H54 (cell line): ENCODE results near the gene SPO11.

Source experiments
- DNase-seq: peaks from one replicate; pipeline ENCODE4 v3.0.0; 2011; ENCODE audit warnings: low spot score, mixed read lengths; ENCODE audit not compliant: insufficient read length
- FAIRE-seq: peaks from 3 replicates; lab custom pipeline; 2011; peaks lifted over from hg19 to GRCh38; lab: Jason Lieb, UNC
- POLR2A ChIP-seq: IDR thresholded peaks from 2 replicates; pipeline ENCODE4 v1.6.1; 2011; ENCODE audit warnings: low read depth, mild to moderate bottlenecking, low read length

The SPO11 gene

DNA sequence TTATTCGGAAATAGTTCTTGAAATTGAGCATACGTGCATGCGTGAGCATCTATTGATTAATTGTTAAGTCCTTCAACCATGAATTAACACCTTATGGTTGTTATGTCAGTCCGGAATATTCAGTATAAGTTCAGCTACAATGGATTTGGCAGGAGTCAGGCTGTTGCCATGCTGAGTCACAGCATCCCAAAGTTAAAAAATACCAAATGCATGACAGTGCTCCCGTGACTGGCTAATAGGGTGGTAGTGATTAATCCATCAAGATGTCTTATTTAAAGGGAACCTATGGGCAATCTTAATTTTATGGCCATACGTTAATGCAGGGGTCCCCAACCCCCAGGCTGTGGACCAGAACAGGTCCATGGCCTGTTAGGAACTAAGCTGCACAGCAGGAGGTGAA is 31.9 kb downstream of the SPO11 start:
- peak; percentile 56 for DNase-seq

DNA sequence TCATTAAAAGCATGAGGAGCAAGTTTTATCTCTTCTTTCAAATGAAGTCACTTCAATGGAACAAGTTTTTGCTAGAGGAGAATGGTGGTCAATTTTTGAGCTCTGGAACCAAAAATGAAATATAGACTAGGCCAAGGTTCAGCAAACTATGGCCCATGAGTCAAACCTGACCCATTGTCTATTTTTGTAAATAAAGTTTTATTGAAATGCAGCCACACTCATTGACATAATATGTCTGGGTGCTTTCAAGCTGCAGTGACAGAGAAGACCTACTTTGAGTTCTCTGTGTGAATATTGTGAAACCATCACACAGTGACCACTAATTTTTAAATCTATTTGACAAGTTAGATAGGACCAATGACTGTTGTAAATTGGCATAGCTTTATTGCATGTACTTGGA is 34.8 kb downstream of the SPO11 start:
- no peak for FAIRE-seq
- DNase-seq = no peak
- no peak for TF ChIP-seq POLR2A

More for the DNA sequence above, 31.9 kb downstream of the SPO11 start:
- TF ChIP-seq POLR2A = no peak
- FAIRE-seq = peak; percentile 89

DNA sequence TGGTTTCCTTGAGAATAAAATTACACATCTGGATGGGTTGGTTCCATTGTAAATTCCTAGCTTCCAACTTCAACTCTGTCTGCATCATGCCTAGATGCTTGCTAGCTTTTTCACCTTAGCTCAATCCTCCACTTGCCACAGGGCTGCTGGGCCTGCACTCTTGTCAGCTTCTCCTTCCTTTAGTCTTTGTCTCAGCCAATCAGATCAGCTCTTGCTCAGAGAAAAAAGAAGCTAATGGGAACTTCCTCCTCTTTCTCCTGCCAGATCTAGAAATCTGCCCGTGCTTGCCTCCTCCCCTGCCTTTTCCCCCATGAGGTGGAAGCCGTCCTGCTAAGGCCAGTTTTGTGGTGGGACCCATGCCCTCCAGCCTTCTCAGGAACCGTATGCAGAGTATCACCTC is 40.0 kb downstream of the SPO11 start:
- no peak for FAIRE-seq
- TF ChIP-seq POLR2A = no peak
- DNase-seq = no peak

DNA sequence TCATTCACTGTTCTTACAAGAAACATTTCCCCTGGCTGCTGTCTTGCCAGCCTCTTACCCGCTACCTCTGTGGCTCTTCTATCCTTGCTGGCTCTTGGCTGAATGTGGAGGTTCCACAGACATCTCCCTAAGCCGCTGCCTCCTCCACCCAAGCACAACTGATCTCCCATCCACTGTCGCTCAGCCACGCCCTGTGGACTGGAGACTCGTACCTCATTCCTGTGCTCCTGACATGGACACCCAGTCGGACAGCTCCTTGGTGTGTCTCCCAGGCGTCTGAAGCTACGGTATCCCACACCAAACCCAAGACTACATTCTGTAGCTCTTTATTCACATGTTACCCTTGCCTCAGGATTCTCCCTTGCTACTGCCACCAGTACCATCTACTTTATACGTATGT is 40.7 kb downstream of the SPO11 start:
- DNase-seq = no peak
- TF ChIP-seq POLR2A = no peak
- FAIRE-seq = no peak

DNA sequence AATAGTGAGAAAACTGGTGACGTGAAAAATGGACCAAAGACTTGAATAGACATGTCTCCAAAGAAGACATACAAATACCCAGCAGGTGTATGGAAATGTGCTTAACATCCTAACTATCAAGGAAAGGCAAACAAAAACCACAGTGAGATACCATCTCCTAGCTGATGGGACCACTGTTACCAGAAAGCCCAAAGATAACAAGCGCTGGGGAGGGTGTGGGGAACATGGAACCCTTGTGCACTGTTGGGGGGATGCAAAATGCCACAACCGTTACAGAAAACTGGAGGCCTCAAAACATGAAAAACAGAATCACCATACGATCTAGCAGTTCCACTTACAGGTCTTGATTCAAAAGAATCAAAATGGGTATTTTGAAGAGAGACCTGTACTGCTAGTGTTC is 41.8 kb downstream of the SPO11 start:
- FAIRE-seq = no peak
- TF ChIP-seq POLR2A = no peak
- DNase-seq = no peak

DNA sequence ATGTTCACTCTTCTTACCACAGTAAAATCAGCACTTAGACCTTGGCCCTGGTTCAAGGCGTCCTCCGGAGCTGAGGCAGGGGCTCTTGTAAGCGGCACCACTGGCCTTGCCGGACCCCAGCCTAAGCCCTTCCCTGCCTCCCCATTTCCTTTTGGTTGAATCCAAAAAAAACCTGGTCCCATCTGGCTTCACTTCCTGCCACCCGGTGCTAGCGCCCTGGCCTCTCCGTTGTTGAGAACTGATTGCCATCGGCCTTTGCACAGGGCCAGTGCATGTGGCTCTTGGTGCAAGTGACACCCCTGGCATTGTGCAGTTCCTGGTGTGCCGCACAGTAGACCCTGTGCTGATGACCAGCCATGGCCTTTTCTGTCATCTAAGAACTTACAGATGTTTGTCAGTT is 42.6 kb downstream of the SPO11 start:
- DNase-seq = no peak
- no peak for TF ChIP-seq POLR2A
- FAIRE-seq = no peak

DNA sequence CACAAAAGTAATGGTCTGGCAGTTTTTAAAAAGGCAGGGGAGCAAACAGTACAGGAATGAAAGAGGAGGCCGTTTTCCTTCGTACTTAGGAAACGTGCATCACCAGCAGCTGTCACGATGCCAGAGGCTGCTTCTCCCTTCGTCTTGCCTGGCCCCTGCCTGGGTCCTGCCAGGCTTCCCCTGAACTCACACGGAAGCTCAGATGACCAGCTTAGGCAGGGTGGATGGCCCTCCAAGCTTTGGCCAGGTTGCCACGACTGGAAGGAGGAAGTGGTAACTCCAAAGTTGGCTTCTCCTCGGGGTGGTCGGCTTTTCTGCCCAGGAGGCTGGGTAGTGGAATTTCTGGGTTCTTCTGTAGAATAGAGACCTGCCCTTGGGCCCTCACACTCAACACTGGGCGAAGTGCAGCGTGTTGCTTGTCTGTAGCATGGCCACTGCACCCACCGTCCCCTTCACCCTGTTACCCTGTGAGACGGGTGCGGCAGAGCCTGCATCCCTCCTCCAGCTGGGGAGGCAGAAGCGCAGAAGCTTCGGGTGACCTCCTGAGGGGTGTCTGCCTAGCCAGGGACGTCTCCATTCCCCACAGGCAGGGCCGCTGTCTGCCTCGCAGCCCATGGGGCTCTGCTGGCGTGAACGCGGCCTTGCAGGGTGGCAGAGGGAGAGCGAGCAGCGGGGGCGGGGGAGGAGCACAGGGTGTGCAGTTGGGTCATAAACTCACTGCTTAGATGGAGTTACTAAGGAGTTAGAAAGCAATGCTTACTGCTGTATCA is 43.2 kb downstream of the SPO11 start:
- no peak for TF ChIP-seq POLR2A
- DNase-seq = no peak
- FAIRE-seq = no peak

DNA sequence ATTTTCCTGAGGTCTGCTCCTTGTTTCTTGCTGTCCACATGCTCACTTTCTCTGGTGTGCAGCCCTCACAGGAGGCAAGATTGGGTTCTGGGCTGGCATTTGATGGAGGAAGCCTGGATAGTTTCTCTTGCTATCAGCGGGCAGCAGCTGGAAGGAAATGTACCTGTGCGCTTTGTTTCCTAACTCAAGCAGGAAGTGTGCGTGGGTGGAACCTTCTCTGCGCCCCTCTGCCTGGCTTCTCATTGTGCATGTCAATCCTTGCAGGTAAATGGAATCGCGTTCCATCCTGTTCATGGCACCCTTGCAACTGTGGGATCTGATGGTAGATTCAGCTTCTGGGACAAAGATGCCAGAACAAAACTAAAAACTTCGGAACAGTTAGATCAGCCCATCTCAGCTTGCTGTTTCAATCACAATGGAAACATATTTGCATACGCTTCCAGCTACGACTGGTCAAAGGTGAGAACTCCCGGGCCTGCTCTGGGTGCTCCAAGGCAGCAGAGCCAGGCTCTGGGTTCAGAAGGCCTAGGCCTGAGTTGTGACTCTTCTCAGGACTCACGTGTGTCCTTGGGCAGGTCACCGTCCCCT is 44.8 kb downstream of the SPO11 start:
- DNase-seq (no peak), FAIRE-seq (no peak)
- no peak for TF ChIP-seq POLR2A

DNA sequence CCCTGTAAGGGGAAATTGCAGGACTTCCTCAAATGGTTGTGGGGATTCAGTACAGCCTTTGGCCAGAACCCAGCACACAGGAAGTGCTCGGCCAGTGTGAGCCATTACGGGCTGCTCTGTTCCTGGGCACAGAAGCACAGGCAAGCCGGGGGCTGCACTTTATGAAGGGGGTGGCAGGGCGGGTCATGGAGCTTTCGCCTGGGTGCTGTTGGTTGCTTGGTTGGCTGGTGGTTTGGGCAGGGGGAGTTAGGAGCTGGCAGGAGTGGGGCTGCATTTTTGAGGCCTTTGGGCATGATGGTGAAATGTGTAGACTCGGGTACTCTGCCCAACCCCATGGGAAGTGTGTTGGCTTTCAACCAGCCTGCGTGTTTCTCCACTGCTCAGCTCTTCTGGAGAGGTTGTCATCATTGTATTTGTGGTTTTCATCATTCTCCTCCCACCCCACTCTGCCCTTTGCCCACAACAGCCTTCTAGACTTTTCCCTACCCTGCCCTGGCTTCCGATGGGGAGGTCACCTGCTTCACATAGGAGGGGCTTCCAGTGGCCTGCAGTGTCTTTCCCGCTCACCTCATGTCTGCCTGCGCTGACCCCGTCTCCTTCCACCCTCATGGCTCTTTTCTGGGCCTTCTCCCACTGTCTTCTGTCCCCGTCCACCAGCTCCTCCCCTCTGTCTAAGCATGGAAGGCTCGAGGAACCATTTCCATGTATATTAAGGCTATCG is 45.5 kb downstream of the SPO11 start:
- DNase-seq = no peak
- FAIRE-seq = no peak
- TF ChIP-seq POLR2A = no peak

DNA sequence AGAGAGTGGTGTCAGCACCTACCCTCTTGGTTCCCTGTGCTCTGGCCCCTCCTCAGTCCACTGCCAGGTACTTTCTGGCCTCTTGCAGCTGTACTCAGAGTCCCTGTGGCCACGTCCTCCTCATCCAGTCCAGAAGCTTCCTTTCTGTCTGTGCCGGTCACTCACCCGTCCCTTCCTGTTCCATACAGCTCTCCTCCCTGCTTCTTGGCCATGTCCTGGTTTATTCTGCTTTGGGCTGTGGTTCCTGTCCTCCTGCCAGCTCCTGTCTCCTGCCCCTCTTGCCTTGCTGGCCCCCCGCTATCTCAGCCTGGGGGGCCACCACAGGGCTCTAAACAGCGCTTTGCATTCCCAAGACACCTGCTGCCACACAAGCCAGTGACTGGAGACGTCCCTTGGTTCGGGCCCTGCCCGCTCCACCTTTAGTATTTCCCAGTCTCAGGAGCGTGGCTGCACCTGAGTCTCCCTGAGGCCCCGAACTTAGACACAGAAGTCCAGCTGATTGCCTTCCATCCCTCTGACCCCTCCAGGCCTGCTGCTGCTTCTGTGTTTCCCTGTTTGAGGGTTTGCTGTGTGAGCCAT is 46.1 kb downstream of the SPO11 start:
- FAIRE-seq (no peak), DNase-seq (no peak)
- TF ChIP-seq POLR2A = no peak

DNA sequence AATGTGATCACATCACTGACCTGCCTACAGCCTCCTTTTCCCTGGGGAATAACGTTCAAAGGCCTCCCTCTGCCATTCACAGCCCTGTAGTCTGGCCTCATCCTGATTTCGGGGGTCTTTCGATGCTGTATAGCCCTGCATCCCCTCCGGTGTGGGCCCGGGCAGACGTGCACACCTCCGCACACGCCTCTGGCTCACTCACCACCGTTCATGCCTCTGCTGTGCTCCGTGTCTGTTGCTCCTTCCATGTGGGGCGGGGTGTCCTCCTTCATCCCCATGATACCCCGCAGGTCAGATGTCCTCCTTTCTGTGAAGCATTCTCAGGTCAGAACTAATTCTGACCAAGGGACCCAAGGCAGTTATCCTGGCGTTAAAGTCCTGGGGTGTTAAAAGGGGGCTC is 47.7 kb downstream of the SPO11 start:
- no peak for FAIRE-seq
- TF ChIP-seq POLR2A = no peak

DNA sequence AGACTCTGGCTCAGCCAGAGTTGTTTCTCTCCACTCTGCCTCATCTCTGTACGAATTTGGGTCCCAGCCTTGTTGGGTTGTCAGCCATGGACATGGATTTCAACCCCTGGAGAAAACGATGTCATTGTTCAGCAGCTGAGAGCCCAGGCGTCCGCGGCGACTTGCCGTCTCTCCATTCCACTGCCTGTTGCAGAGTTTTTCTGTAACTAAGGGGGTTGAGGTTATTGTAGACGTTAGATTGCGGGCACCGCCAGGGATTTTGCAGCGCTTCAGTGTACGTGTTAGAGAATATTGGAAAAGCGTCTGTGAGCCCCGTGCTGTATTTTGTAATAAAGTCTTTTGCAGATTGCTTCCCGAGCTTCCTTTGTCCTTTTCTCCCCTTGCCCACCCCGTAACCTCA is 48.5 kb downstream of the SPO11 start:
- DNase-seq (no peak), FAIRE-seq (no peak)
- no peak for TF ChIP-seq POLR2A

More for the DNA sequence above, 47.7 kb downstream of the SPO11 start:
- no peak for DNase-seq

DNA sequence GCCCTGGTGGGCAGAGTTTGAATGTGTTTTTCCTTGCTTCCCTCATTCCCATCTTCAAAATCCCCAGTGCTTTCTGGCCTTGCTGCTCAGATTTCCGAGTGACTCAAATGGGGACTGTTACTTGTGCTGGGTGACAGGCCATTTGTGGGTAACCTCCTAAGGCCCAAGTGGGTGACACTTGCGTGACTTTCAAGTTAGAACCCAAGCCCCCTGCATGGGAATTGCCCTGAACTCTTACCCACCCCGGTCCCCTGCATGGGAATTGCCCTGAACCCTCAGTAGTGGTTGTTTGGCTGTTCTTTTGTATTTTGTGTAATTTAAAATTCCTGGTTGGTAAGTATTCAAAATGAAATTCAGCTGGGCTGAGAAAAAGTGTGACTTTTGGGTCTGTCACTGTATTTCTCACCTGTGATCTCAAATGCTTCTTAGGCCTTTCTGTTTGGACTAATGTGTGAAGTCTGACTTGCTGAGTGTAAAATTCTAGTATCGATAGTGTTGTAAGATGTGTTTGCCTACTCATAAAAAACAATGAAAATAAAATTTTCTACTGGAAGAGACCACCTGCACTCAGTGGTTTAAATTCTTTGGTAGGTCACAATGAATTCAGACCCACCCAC is 49.2 kb downstream of the SPO11 start:
- DNase-seq (no peak), FAIRE-seq (no peak)
- TF ChIP-seq POLR2A = no peak

DNA sequence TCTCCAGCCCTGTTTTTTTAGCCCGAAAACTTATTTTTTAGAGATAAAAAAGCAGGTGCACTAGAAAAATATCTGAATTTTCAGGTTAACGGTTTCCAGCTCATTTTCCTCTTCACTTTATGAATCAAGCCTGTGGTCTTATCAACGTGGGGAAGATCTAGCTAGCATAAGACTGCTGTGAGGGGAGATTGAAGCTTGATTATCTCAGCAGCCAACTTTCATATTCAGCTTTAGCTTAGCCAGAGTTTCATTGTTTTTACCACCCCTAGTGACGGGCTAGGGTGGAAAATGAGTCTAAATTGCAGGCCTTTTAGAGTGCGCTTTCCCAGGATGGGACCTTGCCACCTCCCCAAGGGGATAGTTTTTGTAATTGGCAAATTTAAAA is 49.7 kb downstream of the SPO11 start:
- FAIRE-seq = no peak

More for the DNA sequence above, 49.7 kb downstream of the SPO11 start:
- no peak for TF ChIP-seq POLR2A
- no peak for DNase-seq
